Neural progenitor cell (in vitro differentiated cells): ENCODE measurements around the gene LYPLA2. TPM values are rescaled to one million over a fixed set of nuclear protein-coding genes. Genes with fewer than 3 reads are reported as not detected.

ENCODE experiments used
- DNase-seq: peaks from one replicate; pipeline ENCODE4 v3.0.0-alpha.2; 2016; ENCODE audit warnings: low spot score
- H2AFZ ChIP-seq: fragments of 200-600 bp; sonication (generic); replicated peaks from 2 replicates; pipeline ENCODE4 v1.6.1; 2016; ENCODE audit warnings: antibody characterized with exemption
- H3F3A ChIP-seq: fragments of 200-600 bp; sonication (generic); 2 replicates; pipeline ENCODE4 v1.6.1; 2016; ENCODE audit warnings: antibody characterized with exemption, low read depth
- H3K27ac ChIP-seq: fragments of 200-600 bp; sonication (generic); 2 replicates; pipeline ENCODE4 v1.5.1; 2016; ENCODE audit warnings: mild to moderate bottlenecking
- H3K27me3 ChIP-seq: fragments of 200-600 bp; sonication (generic); 2 replicates; pipeline ENCODE4 v1.6.1; 2016; ENCODE audit warnings: mild to moderate bottlenecking, moderate library complexity
- H3K36me3 ChIP-seq: fragments of 200-600 bp; sonication (generic); 2 replicates; pipeline ENCODE4 v1.5.1; 2016
- H3K4me1 ChIP-seq: fragments of 200-600 bp; sonication (generic); 2 replicates; pipeline ENCODE4 v1.6.1; 2016; ENCODE audit warnings: mixed run types
- H3K4me2 ChIP-seq: fragments of 200-600 bp; sonication (generic); 2 replicates; pipeline ENCODE4 v1.6.1; 2016
- H3K4me3 ChIP-seq: fragments of 200-600 bp; sonication (generic); 2 replicates; pipeline ENCODE4 v1.5.1; 2016
- H3K79me2 ChIP-seq: fragments of 200-600 bp; sonication (generic); 2 replicates; pipeline ENCODE4 v1.6.1; 2016; ENCODE audit warnings: low read depth
- H3K9ac ChIP-seq: fragments of 200-600 bp; sonication (generic); 2 replicates; pipeline ENCODE4 v1.6.1; 2016
- H3K9me3 ChIP-seq: fragments of 200-600 bp; sonication (generic); 2 replicates; pipeline ENCODE4 v1.5.1; 2016; ENCODE audit warnings: low read depth
- H4K20me1 ChIP-seq: fragments of 200-600 bp; sonication (generic); 2 replicates; pipeline ENCODE4 v1.6.1; 2016; ENCODE audit warnings: low read depth
- H3K27ac Mint-ChIP-seq: 3 replicates; pipeline ENCODE4 v1.8.0; 2021; ENCODE audit warnings: mixed read lengths
- H3K27me3 Mint-ChIP-seq: 2 replicates; pipeline ENCODE4 v1.8.0; 2022; ENCODE audit warnings: low read depth, mild to moderate bottlenecking, inconsistent platforms, moderate library complexity, mixed read lengths; ENCODE audit not compliant: insufficient read depth
- H3K36me3 Mint-ChIP-seq: 3 replicates; pipeline ENCODE4 v1.8.0; 2021; ENCODE audit warnings: mixed read lengths
- H3K4me1 Mint-ChIP-seq: 3 replicates; pipeline ENCODE4 v1.8.0; 2021; ENCODE audit warnings: mixed read lengths
- H3K4me3 Mint-ChIP-seq: 3 replicates; pipeline ENCODE4 v1.8.0; 2021; ENCODE audit warnings: mild to moderate bottlenecking, moderate library complexity, mixed read lengths
- H3K9me3 Mint-ChIP-seq: 3 replicates; pipeline ENCODE4 v1.8.0; 2020; ENCODE audit warnings: mixed read lengths
- CTCF ChIP-seq: fragments of 200-600 bp; sonication (generic); IDR thresholded peaks from 2 replicates; pipeline ENCODE4 v1.5.1; 2017; ENCODE audit warnings: antibody characterized with exemption, mild to moderate bottlenecking
- EZH2 ChIP-seq: fragments of 200-600 bp; sonication (generic); IDR thresholded peaks from 2 replicates; pipeline ENCODE4 v1.6.1; 2017; ENCODE audit warnings: antibody characterized with exemption, mild to moderate bottlenecking, moderate library complexity
- EZH2phosphoT487 ChIP-seq: fragments of 200-600 bp; sonication (generic); IDR thresholded peaks from 2 replicates; pipeline ENCODE4 v1.6.1; 2017; ENCODE audit warnings: antibody characterized with exemption
- total RNA-seq: library from RNA; depleted of rRNA; stranded (reverse); fragments of >200 nt; gene quantifications from 2 replicates; pipeline ENCODE4 v1.2.3, GENCODE V29; 2015; ENCODE audit warnings: low replicate concordance

The LYPLA2 gene
- total RNA-seq, 1 donor from 2014 or later = 41.8 TPM

DNA sequence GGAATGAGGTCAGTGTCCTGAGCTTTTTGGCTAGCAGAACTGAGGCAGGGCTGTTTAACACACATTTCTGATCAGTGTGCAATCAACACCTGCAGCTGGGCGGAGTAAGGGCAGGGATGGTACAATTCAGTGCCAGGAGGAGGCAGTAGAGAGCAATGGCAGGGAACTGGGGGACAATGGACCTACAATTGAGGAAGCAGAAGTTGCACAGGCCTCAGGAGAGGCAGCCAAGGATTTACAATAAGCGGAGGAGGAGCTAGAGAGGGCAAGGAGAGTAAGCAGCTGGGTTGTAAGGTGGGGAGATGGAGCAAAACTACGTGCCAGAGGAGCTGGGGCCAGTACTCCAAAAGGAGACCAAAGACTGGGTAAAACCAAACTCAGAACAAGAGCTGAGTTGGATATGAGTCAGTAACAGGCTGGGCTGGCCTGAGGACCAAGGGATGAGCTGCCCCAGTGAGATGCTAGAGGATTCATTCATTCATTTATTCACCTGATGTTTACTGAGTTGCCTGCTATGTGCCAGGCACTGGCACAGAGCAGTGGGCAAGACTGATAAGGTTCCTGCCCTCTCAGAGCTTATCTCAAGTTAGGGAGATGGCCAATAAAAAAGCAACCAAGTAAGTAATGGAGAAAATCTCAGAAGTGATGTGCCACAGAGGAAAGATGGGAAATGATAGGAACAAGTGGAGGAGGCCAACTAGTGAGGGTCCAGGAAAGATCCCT lies 20.0 kb downstream of the LYPLA2 start:
- Mint-ChIP-seq H3K27ac (no peak overlapping the region), H3K27me3 (peaks cover 2% of the 10 kb centered on the region), H3K9me3 (no peaks in the 10 kb centered on the region), H3K4me3 (no peak overlapping the region), H3K4me1 (no peaks in the 10 kb centered on the region), H3K36me3 (peaks cover 10% of the 10 kb centered on the region)
- no peaks in the 10 kb centered on the region for H3K27me3 ChIP-seq
- H3K9ac ChIP-seq = no peak overlapping the region
- no peak overlapping the region for H2AFZ ChIP-seq
- no peaks in the 10 kb centered on the region for H3F3A ChIP-seq
- no peaks in the 10 kb centered on the region for H3K79me2 ChIP-seq
- TF ChIP-seq CTCF (peak; percentile 77), EZH2phosphoT487 (no peak), EZH2 (no peak)
- H3K9me3 ChIP-seq = no peaks in the 10 kb centered on the region
- H3K4me1 ChIP-seq = no peaks in the 10 kb centered on the region
- H3K27ac ChIP-seq = no peak overlapping the region
- no peaks in the 10 kb centered on the region for H4K20me1 ChIP-seq
- no peaks in the 10 kb centered on the region for H3K36me3 ChIP-seq
- DNase-seq = peak; percentile 77
- H3K4me2 ChIP-seq = no peak overlapping the region
- no peak overlapping the region for H3K4me3 ChIP-seq

GRCh38 chr1:23814016-23814415 lies 23.1 kb downstream of the LYPLA2 start:
- Histone ChIP-seq H3K9me3 (no peaks in the 10 kb centered on the region), H3F3A (no peaks in the 10 kb centered on the region), H3K4me1 (no peaks in the 10 kb centered on the region), H4K20me1 (no peaks in the 10 kb centered on the region), H3K79me2 (no peaks in the 10 kb centered on the region), H3K36me3 (no peaks in the 10 kb centered on the region), H3K4me3 (no peak overlapping the region), H3K27me3 (no peaks in the 10 kb centered on the region), H3K27ac (no peak overlapping the region), H2AFZ (no peak overlapping the region), H3K4me2 (no peak overlapping the region), H3K9ac (no peak overlapping the region)
- no peak for DNase-seq
- Mint-ChIP-seq H3K4me1 (no peaks in the 10 kb centered on the region), H3K9me3 (no peaks in the 10 kb centered on the region), H3K36me3 (peaks cover 8% of the 10 kb centered on the region), H3K4me3 (no peak overlapping the region), H3K27me3 (no peaks in the 10 kb centered on the region), H3K27ac (no peak overlapping the region)
- TF ChIP-seq EZH2phosphoT487 (no peak), EZH2 (no peak), CTCF (no peak)

DNA sequence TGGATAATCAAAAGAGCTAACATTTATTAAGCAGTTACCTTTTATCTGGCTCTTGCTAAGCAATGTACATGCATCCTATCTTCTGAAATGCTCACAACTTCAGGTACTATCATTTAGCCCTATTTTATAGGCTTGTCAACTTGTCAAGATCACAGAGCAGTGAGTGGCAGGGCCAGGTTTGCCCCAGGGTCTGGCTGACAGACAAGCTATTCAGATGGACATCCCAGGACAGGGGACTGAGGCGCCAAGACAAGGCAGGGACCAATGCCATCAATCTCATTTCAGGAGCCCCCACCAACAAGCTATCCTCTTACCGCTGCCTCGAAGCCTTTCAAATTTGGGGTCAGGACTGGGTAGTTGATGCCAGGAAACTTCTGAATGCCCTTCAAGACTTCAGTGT lies 25.4 kb downstream of the LYPLA2 start:
- Histone ChIP-seq H3K4me3 (no peak overlapping the region), H3K4me1 (no peaks in the 10 kb centered on the region), H4K20me1 (no peaks in the 10 kb centered on the region), H3K36me3 (no peaks in the 10 kb centered on the region), H2AFZ (no peak overlapping the region), H3K79me2 (no peaks in the 10 kb centered on the region), H3K27me3 (no peaks in the 10 kb centered on the region), H3K9me3 (no peaks in the 10 kb centered on the region), H3K27ac (no peak overlapping the region), H3K4me2 (no peak overlapping the region), H3K9ac (no peak overlapping the region), H3F3A (no peaks in the 10 kb centered on the region)
- TF ChIP-seq EZH2phosphoT487 (no peak), EZH2 (no peak), CTCF (no peak)
- Mint-ChIP-seq H3K27ac (no peak overlapping the region), H3K9me3 (no peaks in the 10 kb centered on the region), H3K4me3 (no peak overlapping the region), H3K36me3 (peaks cover 8% of the 10 kb centered on the region), H3K27me3 (no peaks in the 10 kb centered on the region), H3K4me1 (no peaks in the 10 kb centered on the region)
- no peak for DNase-seq
